PC-3 (cell line): ENCODE measurements around the gene RPS21. TPM values are rescaled to one million over a fixed set of nuclear protein-coding genes. Genes with fewer than 3 reads are reported as not detected.

Source experiments
- ATAC-seq: fragments of 200-7000 bp; cut with Tn5 transposase; 2 replicates; pipeline ENCODE4 v1.9.1; 2020; ENCODE audit warnings: mild to moderate bottlenecking, moderate library complexity
- BruUV-seq: library from RNA; stranded (reverse); fragments of 400-500 nt; replicated peaks from 2 replicates; lab custom pipeline; 2021; lab: Mats Ljungman, UMichigan
- CTCF ChIA-PET: fragments of 300-600 bp; sonication (Branson Sonifier 250); formaldehyde crosslinking; loops from one replicate; lab custom pipeline; 2022; ENCODE audit warnings: antibody characterized with exemption; lab: Charles Lee
- POLR2A ChIA-PET: fragments of 300-600 bp; sonication (Branson Sonifier 250); formaldehyde crosslinking; loops from one replicate; lab custom pipeline; 2022; ENCODE audit warnings: antibody characterized with exemption; ENCODE audit not compliant: unreplicated experiment; lab: Charles Lee
- DNase-seq: peaks from one replicate; pipeline ENCODE4 v3.0.0-alpha.2; 2015
- H2AFZ ChIP-seq: fragments of 300-600 bp; sonication (generic); 2 replicates; pipeline ENCODE4 v1.6.0; 2016; ENCODE audit warnings: antibody characterized with exemption, low read length
- H3F3A ChIP-seq: fragments of 300-600 bp; sonication (generic); one replicate; pipeline ENCODE4 v1.6.0; 2017; ENCODE audit warnings: antibody characterized with exemption, low read length, control low read depth, mild to moderate bottlenecking; ENCODE audit not compliant: unreplicated experiment
- H3K27ac ChIP-seq: fragments of 300-600 bp; sonication (generic); 2 replicates; pipeline ENCODE4 v1.5.1; 2016; ENCODE audit warnings: mild to moderate bottlenecking, low read length
- H3K27me3 ChIP-seq: fragments of 300-600 bp; sonication (generic); 2 replicates; pipeline ENCODE4 v1.6.1; 2016; ENCODE audit warnings: low read length, mixed read lengths
- H3K36me3 ChIP-seq: fragments of 300-600 bp; sonication (generic); 2 replicates; pipeline ENCODE4 v1.6.1; 2016; ENCODE audit warnings: low read depth, mixed run types, low read length, mixed read lengths
- H3K4me1 ChIP-seq: fragments of 300-600 bp; sonication (generic); 2 replicates; pipeline ENCODE4 v1.5.1; 2016; ENCODE audit warnings: low read length; ENCODE audit not compliant: insufficient read depth
- H3K4me2 ChIP-seq: fragments of 300-600 bp; sonication (generic); 2 replicates; pipeline ENCODE4 v1.6.0; 2016; ENCODE audit warnings: low read length
- H3K4me3 ChIP-seq: fragments of 300-600 bp; sonication (generic); 2 replicates; pipeline ENCODE4 v1.5.1; 2016; ENCODE audit warnings: mild to moderate bottlenecking, low read length, mixed read lengths
- H3K79me2 ChIP-seq: fragments of 300-600 bp; sonication (generic); 2 replicates; pipeline ENCODE4 v1.6.1; 2017; ENCODE audit warnings: low read length, mixed read lengths
- H3K9ac ChIP-seq: fragments of 300-600 bp; sonication (generic); 2 replicates; pipeline ENCODE4 v1.6.0; 2016; ENCODE audit warnings: mild to moderate bottlenecking, low read length
- H3K9me2 ChIP-seq: fragments of 300-600 bp; sonication (generic); replicated peaks from 2 replicates; pipeline ENCODE4 v1.6.1; 2016; ENCODE audit warnings: mixed run types, low read length, mixed read lengths
- H3K9me3 ChIP-seq: fragments of 300-600 bp; sonication (generic); 2 replicates; pipeline ENCODE4 v1.6.1; 2016; ENCODE audit warnings: low read length, mixed read lengths
- H4K20me1 ChIP-seq: fragments of 300-600 bp; sonication (generic); 2 replicates; pipeline ENCODE4 v1.6.1; 2016; ENCODE audit warnings: low read length, mixed read lengths
- CTCF ChIP-seq: fragments of 300-600 bp; sonication (generic); conservative IDR thresholded peaks from 2 replicates; pipeline ENCODE4 v1.5.1; 2017; ENCODE audit warnings: antibody characterized with exemption, low read depth, mild to moderate bottlenecking, low read length
- EZH2 ChIP-seq: fragments of 300-600 bp; sonication (generic); IDR thresholded peaks from one replicate; pipeline ENCODE4 v1.6.1; 2017; ENCODE audit warnings: antibody characterized with exemption, mild to moderate bottlenecking, low read length; ENCODE audit not compliant: unreplicated experiment
- EZH2phosphoT487 ChIP-seq: fragments of 300-600 bp; sonication (generic); IDR thresholded peaks from 2 replicates; pipeline ENCODE4 v1.6.1; 2018; ENCODE audit warnings: mild to moderate bottlenecking, antibody characterized with exemption, low read length, borderline replicate concordance
- intact Hi-C: fragments of 100-400 bp; cut with micrococcal nuclease; formaldehyde crosslinking; loops from 2 replicates; pipeline ENCODE4 v1.9.0; 2023
- total RNA-seq: library from RNA; depleted of rRNA; stranded (reverse); fragments of >200 nt; gene quantifications from 2 replicates; pipeline ENCODE4 v1.2.3, GENCODE V29; 2014

Gene RPS21
- total RNA-seq, 1 experiment from 2014 or later: 1,945 TPM

- Histone ChIP-seq H4K20me1 (0 out of 2 replicates have a peak, but pooled peaks cover 7% of the 10 kb centered on the region), H2AFZ (no peak overlapping the region), H3K27ac (no peak overlapping the region), H3K4me1 (peaks cover 12% of the 10 kb centered on the region), H3K9me2 (no peaks in the 10 kb centered on the region), H3F3A (no peaks in the 10 kb centered on the region), H3K27me3 (no peaks in the 10 kb centered on the region), H3K36me3 (peaks cover 3% of the 10 kb centered on the region; the same call in 1 of the 2 replicates), H3K9ac (no peak overlapping the region), H3K4me2 (no peak overlapping the region), H3K9me3 (no peaks in the 10 kb centered on the region), H3K4me3 (no peak overlapping the region), H3K79me2 (peaks cover 27% of the 10 kb centered on the region)
- intact Hi-C loops: no loop called here
- TF ChIP-seq CTCF (no peak), EZH2phosphoT487 (no peak), EZH2 (no peak)
- DNase-seq (no peak), ATAC-seq (no peak)
- POLR2A ChIA-PET: interaction anchor here (0.6 kb wide), 1 partner anchor 35 kb away, joined by 3 read pairs; no protein-coding TSS in a partner anchor
- CTCF ChIA-PET: no interaction called here
- BruUV-seq: no TSS peak
Observed at GRCh38 chr20:62404112-62404665, 17.3 kb downstream of the RPS21 start.

GRCh38 chr20:62404761-62405107 lies 17.8 kb downstream of the RPS21 start:
- H3K27ac ChIP-seq: no peak overlapping the region
- ChIA-PET POLR2A (no interaction called here), CTCF (no interaction called here)
- no peaks in the 10 kb centered on the region for H3K27me3 ChIP-seq
- no peaks in the 10 kb centered on the region for H3F3A ChIP-seq
- H3K9me3 ChIP-seq: no peaks in the 10 kb centered on the region
- H3K36me3 ChIP-seq: peaks cover 3% of the 10 kb centered on the region; the same call in 1 of the 2 replicates
- peaks cover 12% of the 10 kb centered on the region for H3K4me1 ChIP-seq
- ATAC-seq (no peak), DNase-seq (no peak)
- H3K4me3 ChIP-seq: no peak overlapping the region
- no peak overlapping the region for H3K4me2 ChIP-seq
- no peaks in the 10 kb centered on the region for H3K9me2 ChIP-seq
- H4K20me1 ChIP-seq: 0 out of 2 replicates have a peak, but pooled peaks cover 7% of the 10 kb centered on the region
- peaks cover 27% of the 10 kb centered on the region for H3K79me2 ChIP-seq
- H3K9ac ChIP-seq: no peak overlapping the region
- BruUV-seq: no TSS peak
- no peak overlapping the region for H2AFZ ChIP-seq
- TF ChIP-seq CTCF (no peak), EZH2phosphoT487 (no peak), EZH2 (no peak)
- intact Hi-C loops: no loop called here

GRCh38 chr20:62405108-62405980 lies 18.4 kb downstream of the RPS21 start:
- DNase-seq (peak; percentile 41), ATAC-seq (no peak)
- Histone ChIP-seq H3K9me3 (no peaks in the 10 kb centered on the region), H3F3A (no peaks in the 10 kb centered on the region), H3K4me3 (peak overlapping the region; percentile 92; the same call in 1 of the 2 replicates), H3K4me1 (peaks cover 18% of the 10 kb centered on the region), H4K20me1 (0 out of 2 replicates have a peak, but pooled peaks cover 7% of the 10 kb centered on the region), H3K4me2 (peak overlapping the region; percentile 99), H2AFZ (no peak overlapping the region), H3K9me2 (no peaks in the 10 kb centered on the region), H3K36me3 (peaks cover 3% of the 10 kb centered on the region; the same call in 1 of the 2 replicates), H3K9ac (no peak overlapping the region), H3K27me3 (no peaks in the 10 kb centered on the region), H3K27ac (no peak overlapping the region), H3K79me2 (peaks cover 27% of the 10 kb centered on the region)
- POLR2A ChIA-PET: no interaction called here
- CTCF ChIA-PET: no interaction called here
- TF ChIP-seq EZH2phosphoT487 (no peak), CTCF (peak; percentile 57)
- BruUV-seq: TSS peak; percentile 24
- intact Hi-C loops: no loop called here
